Left ventricle myocardium inferior (tissue), 1 donor: ENCODE measurements around the gene IGSF21. TPM values are rescaled to one million over a fixed set of nuclear protein-coding genes. Genes with fewer than 3 reads are reported as not detected.

Experiments used
- DNase-seq: peaks from one replicate; pipeline ENCODE4 v3.0.0-alpha.2; 2020
- H3K27ac ChIP-seq: fragments of 200-600 bp; replicated peaks from 2 replicates; pipeline ENCODE4 v1.8.0; 2021
- H3K27me3 ChIP-seq: fragments of 200-600 bp; 2 replicates; pipeline ENCODE4 v1.8.0; 2021; ENCODE audit warnings: low read depth
- H3K36me3 ChIP-seq: fragments of 200-600 bp; 2 replicates; pipeline ENCODE4 v1.8.0; 2021
- H3K4me1 ChIP-seq: fragments of 200-600 bp; 2 replicates; pipeline ENCODE4 v1.8.0; 2021
- H3K4me3 ChIP-seq: fragments of 200-600 bp; 2 replicates; pipeline ENCODE4 v1.8.0; 2021; ENCODE audit warnings: mild to moderate bottlenecking, moderate library complexity
- H3K9me3 ChIP-seq: fragments of 200-600 bp; replicated peaks from 2 replicates; pipeline ENCODE4 v1.8.0; 2021
- intact Hi-C: fragments of 100-400 bp; cut with micrococcal nuclease; formaldehyde crosslinking; loops from one replicate; pipeline ENCODE4 v1.11.0; 2022
- total RNA-seq: library from RNA; stranded (reverse); fragmentation: NEBNext Ultra II Directional; extraction: Animal tissue kit (Norgen Biotek cat#: 25700); gene quantifications from one replicate; pipeline ENCODE4 v1.2.1, GENCODE V29; 2021
- TF ChIP-seq, protein P1 (sequence below): fragments of 200-600 bp; IDR thresholded peaks from 2 replicates; pipeline ENCODE4 v1.8.0; 2021; ENCODE audit warnings: antibody characterized with exemption, mild to moderate bottlenecking, borderline replicate concordance
- donor health status: DM: no; HTN: yes; CAD: no; lungs with severe emphysema.

IGSF21 gene
- total RNA-seq, 1 donor from 2014 or later, result 0.47 TPM

DNA sequence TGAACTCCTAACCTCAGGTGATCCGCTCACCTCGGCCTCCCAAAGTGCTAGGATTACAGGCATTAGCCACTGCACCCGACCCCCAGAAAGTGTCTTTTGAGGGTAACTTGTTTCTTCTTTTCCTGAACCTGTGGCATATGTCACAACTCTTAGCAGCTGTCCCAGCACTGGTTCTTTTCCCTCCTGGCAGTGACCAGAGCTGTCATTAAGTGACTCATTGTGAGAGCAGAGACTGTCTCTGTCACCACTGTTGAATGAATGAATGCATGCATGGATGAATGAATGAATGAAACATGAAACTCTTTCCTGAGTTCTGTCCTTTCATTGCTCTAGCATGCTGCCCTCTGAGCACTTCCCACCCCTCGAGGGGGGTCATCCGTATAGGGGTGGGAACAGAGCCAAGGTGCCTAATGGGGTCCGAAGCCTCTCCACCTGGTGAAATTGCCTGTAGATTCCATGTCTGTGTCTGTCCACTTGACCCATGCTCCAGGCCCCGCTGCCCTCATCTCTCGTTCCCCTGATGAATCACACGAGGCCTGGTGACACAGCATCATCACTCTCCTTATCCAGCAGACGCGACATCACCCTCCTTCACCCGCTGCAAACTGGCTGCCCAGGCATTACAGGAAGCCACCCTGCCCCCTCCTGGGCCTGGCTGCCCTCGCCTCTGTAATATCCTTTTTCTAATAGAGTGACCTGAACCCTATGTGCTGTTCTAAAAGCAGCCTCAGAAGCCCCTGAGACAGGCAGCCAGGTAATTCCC, 75.0 kb downstream of the IGSF21 start:
- intact Hi-C loops, result no loop called here
- no peak for DNase-seq
- H3K27ac ChIP-seq, result no peak overlapping the region
- H3K27me3 ChIP-seq, result peaks cover 100% of the 10 kb centered on the region
- TF ChIP-seq, protein P1, sequence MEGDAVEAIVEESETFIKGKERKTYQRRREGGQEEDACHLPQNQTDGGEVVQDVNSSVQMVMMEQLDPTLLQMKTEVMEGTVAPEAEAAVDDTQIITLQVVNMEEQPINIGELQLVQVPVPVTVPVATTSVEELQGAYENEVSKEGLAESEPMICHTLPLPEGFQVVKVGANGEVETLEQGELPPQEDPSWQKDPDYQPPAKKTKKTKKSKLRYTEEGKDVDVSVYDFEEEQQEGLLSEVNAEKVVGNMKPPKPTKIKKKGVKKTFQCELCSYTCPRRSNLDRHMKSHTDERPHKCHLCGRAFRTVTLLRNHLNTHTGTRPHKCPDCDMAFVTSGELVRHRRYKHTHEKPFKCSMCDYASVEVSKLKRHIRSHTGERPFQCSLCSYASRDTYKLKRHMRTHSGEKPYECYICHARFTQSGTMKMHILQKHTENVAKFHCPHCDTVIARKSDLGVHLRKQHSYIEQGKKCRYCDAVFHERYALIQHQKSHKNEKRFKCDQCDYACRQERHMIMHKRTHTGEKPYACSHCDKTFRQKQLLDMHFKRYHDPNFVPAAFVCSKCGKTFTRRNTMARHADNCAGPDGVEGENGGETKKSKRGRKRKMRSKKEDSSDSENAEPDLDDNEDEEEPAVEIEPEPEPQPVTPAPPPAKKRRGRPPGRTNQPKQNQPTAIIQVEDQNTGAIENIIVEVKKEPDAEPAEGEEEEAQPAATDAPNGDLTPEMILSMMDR, result no peak
- H3K9me3 ChIP-seq, result no peaks in the 10 kb centered on the region
- H3K36me3 ChIP-seq, result no peaks in the 10 kb centered on the region
- no peaks in the 10 kb centered on the region for H3K4me1 ChIP-seq
- H3K4me3 ChIP-seq, result no peak overlapping the region

DNA sequence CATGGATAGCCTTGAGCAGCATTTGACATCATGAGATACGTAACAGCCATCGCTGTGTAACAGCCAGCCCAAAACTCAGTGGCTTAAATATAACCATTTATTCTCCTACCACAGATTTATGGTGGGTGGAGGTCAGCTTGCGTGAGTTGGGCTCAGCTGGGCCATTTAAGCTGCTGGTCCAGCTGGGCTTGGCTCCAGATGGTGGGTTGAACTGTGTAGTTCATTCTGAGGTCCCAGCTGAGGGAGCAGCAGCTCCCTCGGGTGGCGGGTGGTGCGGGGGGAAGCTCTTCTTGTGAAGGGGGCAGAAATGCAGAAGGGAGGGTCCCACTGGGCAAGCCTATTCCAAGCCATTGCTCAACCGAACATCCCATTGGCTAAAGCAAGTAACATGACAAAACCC, 75.9 kb downstream of the IGSF21 start:
- H3K9me3 ChIP-seq, result no peaks in the 10 kb centered on the region
- H3K36me3 ChIP-seq, result no peaks in the 10 kb centered on the region
- peaks cover under 1% of the 10 kb centered on the region for H3K4me1 ChIP-seq
- no peak overlapping the region for H3K4me3 ChIP-seq
- TF ChIP-seq, protein P1, result no peak
- no peak overlapping the region for H3K27ac ChIP-seq
- H3K27me3 ChIP-seq, result peaks cover 94% of the 10 kb centered on the region
- no peak for DNase-seq
- intact Hi-C loops, result no loop called here

DNA sequence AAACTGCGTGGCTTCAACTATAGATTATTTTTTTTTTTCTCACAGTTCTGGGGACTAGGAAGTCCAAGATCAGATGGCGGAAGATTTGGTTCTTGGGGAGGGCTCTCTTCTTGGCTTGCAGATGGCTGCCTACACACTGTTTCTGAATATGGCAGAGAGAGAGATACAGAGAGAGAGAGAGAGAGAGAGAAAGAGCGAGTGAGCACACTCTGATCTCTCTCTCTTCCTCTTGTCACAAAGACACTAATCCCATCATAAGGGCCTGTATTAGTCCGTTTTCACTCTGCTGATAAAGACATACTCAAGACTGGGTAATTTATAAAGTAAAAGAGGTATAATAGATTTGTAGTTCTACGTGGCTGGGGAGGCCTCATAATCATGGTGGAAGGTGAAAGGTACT, 79.5 kb downstream of the IGSF21 start:
- TF ChIP-seq, protein P1, result no peak
- H3K4me1 ChIP-seq, result peaks cover 10% of the 10 kb centered on the region
- no peak for DNase-seq
- H3K27ac ChIP-seq, result no peak overlapping the region
- H3K36me3 ChIP-seq, result no peaks in the 10 kb centered on the region
- intact Hi-C loops, result no loop called here
- no peak overlapping the region for H3K4me3 ChIP-seq
- H3K9me3 ChIP-seq, result no peaks in the 10 kb centered on the region
- H3K27me3 ChIP-seq, result peaks cover 93% of the 10 kb centered on the region

DNA sequence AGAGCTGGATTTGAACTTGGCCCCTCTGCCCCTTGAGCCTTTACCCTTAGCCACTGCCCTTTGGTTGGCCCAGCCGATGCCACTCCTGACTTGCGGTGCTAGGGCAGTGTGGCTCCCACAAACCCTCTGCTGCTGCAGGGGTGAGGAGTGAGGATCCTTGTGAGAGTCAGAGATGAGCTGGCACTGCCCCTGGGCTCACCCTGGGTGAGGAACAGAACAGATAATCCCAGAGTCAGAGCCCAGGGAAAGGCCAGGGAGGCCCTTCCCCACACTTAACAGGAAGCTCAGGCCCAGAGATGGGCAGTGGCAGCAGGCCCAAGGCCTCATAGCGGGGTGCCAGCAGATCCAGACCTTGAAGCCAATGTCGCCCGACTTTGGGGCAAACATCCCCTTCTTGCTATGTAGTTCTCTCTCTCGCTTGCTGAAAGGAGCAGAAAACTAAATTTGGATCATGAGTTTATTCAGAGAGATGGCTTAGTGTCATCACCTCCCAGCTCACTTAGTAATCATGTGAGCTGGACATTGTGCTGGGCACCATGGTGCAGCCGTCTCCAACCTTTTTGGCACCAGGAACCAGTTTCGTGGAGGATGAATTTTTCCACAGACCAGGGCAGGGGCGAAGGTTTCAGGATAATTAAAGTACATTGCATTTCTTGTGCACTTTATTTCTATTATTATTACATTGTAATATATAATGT, 81.4 kb downstream of the IGSF21 start:
- Histone ChIP-seq H3K9me3 (no peaks in the 10 kb centered on the region), H3K4me3 (no peak overlapping the region), H3K36me3 (no peaks in the 10 kb centered on the region), H3K27me3 (peaks cover 93% of the 10 kb centered on the region), H3K4me1 (peaks cover 10% of the 10 kb centered on the region), H3K27ac (peak overlapping the region; percentile 40)
- TF ChIP-seq, protein P1, result no peak
- intact Hi-C loops, result no loop called here
- no peak for DNase-seq

DNA sequence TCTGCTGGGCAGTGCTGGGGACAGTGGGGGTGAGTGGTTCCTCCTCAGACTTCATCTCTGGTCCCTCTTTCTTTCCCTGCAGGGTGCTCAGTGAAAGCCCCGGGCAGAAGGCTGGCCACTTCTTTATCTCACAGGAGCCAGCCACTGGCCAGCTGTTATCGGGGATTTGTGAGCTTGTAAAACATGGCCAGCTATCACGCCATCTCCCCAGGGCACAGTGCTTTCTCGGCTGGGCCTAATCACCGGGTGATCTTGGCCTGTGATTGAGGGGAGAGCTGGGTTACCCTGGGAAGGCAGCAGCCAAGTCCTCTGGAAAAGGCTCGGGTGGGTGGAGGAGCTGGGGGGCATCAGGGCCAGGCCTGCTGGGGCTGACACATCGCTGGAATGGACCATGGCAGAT, 83.0 kb downstream of the IGSF21 start:
- no peak for DNase-seq
- intact Hi-C loops, result no loop called here
- no peaks in the 10 kb centered on the region for H3K36me3 ChIP-seq
- TF ChIP-seq, protein P1, result no peak
- peaks cover 10% of the 10 kb centered on the region for H3K4me1 ChIP-seq
- no peak overlapping the region for H3K27ac ChIP-seq
- H3K27me3 ChIP-seq, result peaks cover 93% of the 10 kb centered on the region
- no peak overlapping the region for H3K4me3 ChIP-seq
- H3K9me3 ChIP-seq, result no peaks in the 10 kb centered on the region
